ENCODE data around the gene TRIM39. TPM values are rescaled to one million over a fixed set of nuclear protein-coding genes. Genes with fewer than 3 reads are reported as not detected.

The TRIM39 gene
- total and polyA plus RNA-seq, 5 donors from 2014 or later: 5.2 to 39.2 (median 11.7) TPM

DNA sequence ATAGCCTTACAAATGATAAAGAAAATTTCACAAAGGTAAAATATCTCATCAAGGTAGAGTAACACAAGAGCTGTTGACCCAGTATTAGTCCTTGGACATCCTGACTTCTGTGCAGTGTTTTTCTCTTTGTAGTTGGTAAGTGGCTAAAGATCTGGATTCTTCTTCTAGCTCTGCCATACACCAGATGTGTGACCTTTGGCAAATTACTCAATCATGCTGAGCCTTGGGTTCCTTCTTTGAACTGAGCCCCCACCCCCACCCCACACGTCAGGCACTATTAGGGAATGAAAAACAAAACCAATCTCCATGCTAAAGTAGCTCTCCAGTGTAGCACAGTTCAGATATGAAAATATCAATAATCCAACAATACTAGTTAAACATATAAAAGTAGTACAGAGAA, 15.1 kb upstream of the TRIM39 start:
- no peak overlapping the region for H3K4me3 Mint-ChIP-seq
- peaks cover 0 to 1% (median 0%) of the 10 kb centered on the region in 7 donors for H3K9me3 Mint-ChIP-seq
- H3K36me3 Mint-ChIP-seq: peaks cover 61% of the 10 kb centered on the region
- H3K4me1 Mint-ChIP-seq: peaks cover 12 to 54% (median 38%) of the 10 kb centered on the region in 4 donors
- Histone ChIP-seq H3K27me3 (ENCODE audit: control insufficient read depth, insufficient read depth, low read length) (no peaks in the 10 kb centered on the region), H3K4me1 (ENCODE audit: control insufficient read depth, insufficient read depth, low read length, poor library complexity, severe bottlenecking) (no peaks in the 10 kb centered on the region), H3K4me3 (ENCODE audit: low read depth, low read length) (no peak overlapping the region), H3K36me3 (ENCODE audit: control insufficient read depth, insufficient read depth, low read length) (peaks cover 43% of the 10 kb centered on the region), H3K27ac (ENCODE audit: insufficient read depth, low read length, poor library complexity, severe bottlenecking) (no peak overlapping the region), H3K9me3 (ENCODE audit: control insufficient read depth in 2 of 2, low read length in 2 of 2) (no peaks in the 10 kb centered on the region)
- DNase-seq (no peak), ATAC-seq (ENCODE audit: low read depth in 2 of 2) (no peak)
- H3K27ac Mint-ChIP-seq: peak overlapping the region in 2 of 3 donors; percentile 0 to 5
- no peaks in the 10 kb centered on the region for H3K27me3 Mint-ChIP-seq

DNA sequence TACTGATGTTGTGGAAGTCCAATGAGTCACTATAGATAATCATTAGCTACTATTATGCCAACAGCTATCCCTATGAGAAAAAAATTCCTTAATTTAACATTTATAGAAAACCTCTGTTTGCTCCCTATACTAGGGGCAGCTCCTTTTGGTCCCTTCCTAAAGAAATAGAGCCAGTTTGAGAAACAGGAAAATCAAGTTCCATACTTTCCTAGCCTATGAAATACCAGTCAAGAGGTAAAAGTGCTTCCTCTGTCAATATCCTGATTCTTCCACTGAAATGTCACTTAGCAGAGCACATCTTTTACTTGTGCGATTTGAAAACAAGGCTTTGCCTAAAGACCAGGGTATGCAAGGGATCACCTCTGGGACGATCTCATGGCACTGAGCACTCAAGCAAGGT, 14.5 kb upstream of the TRIM39 start:
- no peak for ATAC-seq (ENCODE audit: low read depth in 2 of 2)
- peak overlapping the region in 1 of 3 donors; percentile 5 for H3K27ac Mint-ChIP-seq

GRCh38 chr6:30312676-30313321, 13.9 kb upstream of the TRIM39 start:
- Histone ChIP-seq H3K36me3 (ENCODE audit: control insufficient read depth, insufficient read depth, low read length) (peaks cover 41% of the 10 kb centered on the region), H3K9me3 (ENCODE audit: control insufficient read depth in 2 of 2, low read length in 2 of 2) (no peaks in the 10 kb centered on the region), H3K4me3 (ENCODE audit: low read depth, low read length) (no peak overlapping the region), H3K27me3 (ENCODE audit: control insufficient read depth, insufficient read depth, low read length) (no peaks in the 10 kb centered on the region), H3K27ac (ENCODE audit: insufficient read depth, low read length, poor library complexity, severe bottlenecking) (no peak overlapping the region), H3K4me1 (ENCODE audit: control insufficient read depth, insufficient read depth, low read length, poor library complexity, severe bottlenecking) (peaks cover 6% of the 10 kb centered on the region)
- Mint-ChIP-seq H3K9me3 (peaks cover 0 to 2% (median 0%) of the 10 kb centered on the region in 7 donors), H3K27ac (no peak overlapping the region), H3K27me3 (no peaks in the 10 kb centered on the region), H3K4me3 (peak overlapping the region in 1 of 4 donors; percentile 5), H3K4me1 (peaks cover 12 to 50% (median 41%) of the 10 kb centered on the region in 4 donors), H3K36me3 (peaks cover 58% of the 10 kb centered on the region)
- ATAC-seq (ENCODE audit: low read depth in 2 of 2) (no peak), DNase-seq (no peak)

More for the DNA sequence above, 14.5 kb upstream of the TRIM39 start:
- H3K9me3 Mint-ChIP-seq: peaks cover 0 to 1% (median 0%) of the 10 kb centered on the region in 7 donors
- Histone ChIP-seq H3K36me3 (ENCODE audit: control insufficient read depth, insufficient read depth, low read length) (peaks cover 41% of the 10 kb centered on the region), H3K4me3 (ENCODE audit: low read depth, low read length) (no peak overlapping the region), H3K27me3 (ENCODE audit: control insufficient read depth, insufficient read depth, low read length) (no peaks in the 10 kb centered on the region), H3K9me3 (ENCODE audit: control insufficient read depth in 2 of 2, low read length in 2 of 2) (no peaks in the 10 kb centered on the region), H3K27ac (ENCODE audit: insufficient read depth, low read length, poor library complexity, severe bottlenecking) (no peak overlapping the region), H3K4me1 (ENCODE audit: control insufficient read depth, insufficient read depth, low read length, poor library complexity, severe bottlenecking) (peaks cover 1% of the 10 kb centered on the region)
- no peak for DNase-seq
- no peaks in the 10 kb centered on the region for H3K27me3 Mint-ChIP-seq
- H3K4me3 Mint-ChIP-seq: peak overlapping the region in 1 of 4 donors; percentile 5
- H3K36me3 Mint-ChIP-seq: peaks cover 58% of the 10 kb centered on the region
- peaks cover 7 to 50% (median 36%) of the 10 kb centered on the region in 4 donors for H3K4me1 Mint-ChIP-seq

DNA sequence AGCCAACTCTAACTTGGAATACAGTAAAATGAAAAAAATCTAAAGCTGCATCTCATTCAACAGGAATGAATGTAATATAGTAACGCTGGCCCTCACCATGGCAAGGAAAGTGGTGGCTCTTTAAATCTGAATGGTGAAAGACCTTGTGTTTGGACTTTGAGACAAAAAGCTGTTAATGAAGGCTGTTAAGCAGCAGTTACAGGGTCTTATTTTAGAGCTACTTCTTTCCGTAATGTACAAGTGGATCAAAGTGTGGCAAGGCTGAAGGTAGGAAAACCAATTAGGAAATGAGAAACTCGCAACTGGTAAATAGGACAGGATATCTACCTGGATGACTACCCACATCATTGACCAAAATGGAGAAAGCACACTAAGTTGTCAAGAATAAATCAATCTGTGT, 11.6 kb upstream of the TRIM39 start:
- Mint-ChIP-seq H3K9me3 (peaks cover 0 to 2% (median 0%) of the 10 kb centered on the region in 7 donors), H3K36me3 (peaks cover 50% of the 10 kb centered on the region), H3K27ac (no peak overlapping the region), H3K4me1 (peaks cover 26 to 54% (median 50%) of the 10 kb centered on the region in 4 donors), H3K4me3 (no peak overlapping the region), H3K27me3 (no peaks in the 10 kb centered on the region)
- ATAC-seq (ENCODE audit: low read depth in 2 of 2) (no peak), DNase-seq (no peak)
- peaks cover 15% of the 10 kb centered on the region for H3K4me1 ChIP-seq (ENCODE audit: control insufficient read depth, insufficient read depth, low read length, poor library complexity, severe bottlenecking)
- peaks cover 39% of the 10 kb centered on the region for H3K36me3 ChIP-seq (ENCODE audit: control insufficient read depth, insufficient read depth, low read length)
- H3K27ac ChIP-seq (ENCODE audit: insufficient read depth, low read length, poor library complexity, severe bottlenecking): no peak overlapping the region
- H3K9me3 ChIP-seq (ENCODE audit: control insufficient read depth in 2 of 2, low read length in 2 of 2): no peaks in the 10 kb centered on the region
- H3K27me3 ChIP-seq (ENCODE audit: control insufficient read depth, insufficient read depth, low read length): no peaks in the 10 kb centered on the region
- H3K4me3 ChIP-seq (ENCODE audit: low read depth, low read length): no peak overlapping the region

DNA sequence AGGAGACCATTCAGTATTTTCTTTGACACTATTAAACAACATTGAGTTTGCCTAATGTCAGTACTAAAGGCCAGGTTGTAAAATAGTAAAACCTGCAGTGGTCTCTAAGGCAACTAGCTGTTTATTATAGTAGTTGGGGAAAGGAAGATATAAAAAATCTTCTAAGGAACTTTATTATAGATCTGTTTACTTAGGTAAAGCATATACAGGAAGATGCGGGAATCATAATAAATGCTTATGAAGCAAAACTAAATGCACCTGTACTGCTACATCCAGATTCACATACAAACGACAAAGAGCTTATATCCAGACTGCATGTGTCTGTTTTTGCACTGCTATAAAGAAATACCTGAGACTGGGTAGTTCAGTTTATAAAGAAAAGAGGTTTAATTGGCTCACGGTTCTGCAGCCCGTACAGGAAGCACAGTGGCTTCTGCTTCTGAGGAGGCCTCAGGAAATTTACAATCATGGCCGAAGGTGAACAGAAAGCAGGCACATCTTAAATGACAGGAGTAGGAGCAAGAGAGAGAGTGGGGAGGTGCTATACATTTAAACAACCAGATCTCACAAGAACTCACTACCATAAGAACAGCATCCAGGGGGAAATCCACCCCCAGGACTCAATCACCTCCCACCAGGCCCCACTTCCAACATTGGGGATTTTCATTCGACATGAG, 8.7 kb upstream of the TRIM39 start:
- Histone ChIP-seq H3K36me3 (ENCODE audit: control insufficient read depth, insufficient read depth, low read length) (peaks cover 33% of the 10 kb centered on the region), H3K4me3 (ENCODE audit: low read depth, low read length) (peak overlapping the region; percentile 23), H3K4me1 (ENCODE audit: control insufficient read depth, insufficient read depth, low read length, poor library complexity, severe bottlenecking) (peaks cover 35% of the 10 kb centered on the region), H3K9me3 (ENCODE audit: control insufficient read depth in 2 of 2, low read length in 2 of 2) (no peaks in the 10 kb centered on the region), H3K27ac (ENCODE audit: insufficient read depth, low read length, poor library complexity, severe bottlenecking) (no peak overlapping the region), H3K27me3 (ENCODE audit: control insufficient read depth, insufficient read depth, low read length) (no peaks in the 10 kb centered on the region)
- Mint-ChIP-seq H3K4me3 (peak overlapping the region in 3 of 4 donors; percentile 30 to 77 (median 51)), H3K9me3 (peaks cover 0 to 2% (median 0%) of the 10 kb centered on the region in 7 donors), H3K27me3 (no peaks in the 10 kb centered on the region), H3K4me1 (peaks cover 42 to 78% (median 63%) of the 10 kb centered on the region in 4 donors), H3K36me3 (peaks cover 43% of the 10 kb centered on the region), H3K27ac (peak overlapping the region; percentile 33 to 90 (median 61))
- ATAC-seq (ENCODE audit: low read depth in 2 of 2) (no peak), DNase-seq (peak in 1 of 3 donors; percentile 17)

- DNase-seq (no peak), ATAC-seq (ENCODE audit: low read depth in 2 of 2) (no peak)
- Histone ChIP-seq H3K27me3 (ENCODE audit: control insufficient read depth, insufficient read depth, low read length) (no peaks in the 10 kb centered on the region), H3K27ac (ENCODE audit: insufficient read depth, low read length, poor library complexity, severe bottlenecking) (no peak overlapping the region), H3K4me1 (ENCODE audit: control insufficient read depth, insufficient read depth, low read length, poor library complexity, severe bottlenecking) (peaks cover 43% of the 10 kb centered on the region), H3K9me3 (ENCODE audit: control insufficient read depth in 2 of 2, low read length in 2 of 2) (no peaks in the 10 kb centered on the region), H3K4me3 (ENCODE audit: low read depth, low read length) (no peak overlapping the region), H3K36me3 (ENCODE audit: control insufficient read depth, insufficient read depth, low read length) (peaks cover 22% of the 10 kb centered on the region)
- H3K36me3 Mint-ChIP-seq: peaks cover 30% of the 10 kb centered on the region
- peak overlapping the region in 2 of 4 donors; percentile 22 to 63 for H3K4me3 Mint-ChIP-seq
- H3K27ac Mint-ChIP-seq: peak overlapping the region in 1 of 3 donors; percentile 38
- peaks cover 0 to 2% (median 0%) of the 10 kb centered on the region in 7 donors for H3K9me3 Mint-ChIP-seq
- no peaks in the 10 kb centered on the region for H3K27me3 Mint-ChIP-seq
- H3K4me1 Mint-ChIP-seq: peaks cover 42 to 80% (median 64%) of the 10 kb centered on the region in 4 donors
These were observed 7.4 kb upstream of the TRIM39 start for GRCh38 chr6:30319146-30319835.

DNA sequence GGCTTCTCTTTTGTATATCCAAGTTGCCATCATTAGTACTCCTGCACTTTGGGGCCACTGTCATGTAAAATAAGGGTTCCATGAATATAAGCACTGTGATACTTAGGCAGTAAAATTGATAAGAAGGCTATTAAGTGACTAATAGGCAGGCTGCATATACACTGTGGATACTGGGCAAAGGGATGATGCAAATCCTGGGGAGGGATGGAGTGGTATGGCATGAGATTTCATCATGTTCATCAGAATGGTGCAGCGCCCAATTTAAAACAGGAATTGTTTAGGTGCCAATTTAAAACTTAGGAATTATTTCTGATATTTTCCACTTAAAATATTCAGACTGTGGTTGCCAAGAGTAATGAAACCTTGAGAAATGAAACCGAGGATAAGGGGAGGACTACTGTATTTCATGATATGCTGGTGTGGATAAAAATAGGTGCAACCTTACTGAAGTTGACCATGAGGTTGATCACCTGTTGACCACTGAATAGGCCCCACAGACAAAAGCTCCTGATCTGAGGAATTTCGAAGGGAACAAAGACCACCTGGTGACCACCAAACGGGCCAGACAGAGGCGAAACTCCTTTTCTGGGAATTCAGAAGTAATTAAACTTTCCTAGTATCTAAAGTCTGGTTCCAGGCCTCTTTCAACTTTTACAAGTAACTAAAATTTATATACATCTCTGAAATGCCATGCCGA, 4.9 kb upstream of the TRIM39 start:
- no peak overlapping the region for H3K4me3 ChIP-seq (ENCODE audit: low read depth, low read length)
- Mint-ChIP-seq H3K27me3 (peaks cover 7% of the 10 kb centered on the region), H3K4me1 (peaks cover 44 to 83% (median 68%) of the 10 kb centered on the region in 4 donors), H3K4me3 (peak overlapping the region; percentile 16 to 79 (median 72)), H3K9me3 (peaks cover 0 to 2% (median 0%) of the 10 kb centered on the region in 7 donors), H3K27ac (peak overlapping the region in 2 of 3 donors; percentile 17 to 74), H3K36me3 (peaks cover 12% of the 10 kb centered on the region)
- no peak overlapping the region for H3K27ac ChIP-seq (ENCODE audit: insufficient read depth, low read length, poor library complexity, severe bottlenecking)
- peaks cover 7% of the 10 kb centered on the region for H3K36me3 ChIP-seq (ENCODE audit: control insufficient read depth, insufficient read depth, low read length)
- peaks cover 64% of the 10 kb centered on the region for H3K4me1 ChIP-seq (ENCODE audit: control insufficient read depth, insufficient read depth, low read length, poor library complexity, severe bottlenecking)
- no peak for DNase-seq
- H3K9me3 ChIP-seq (ENCODE audit: control insufficient read depth in 2 of 2, low read length in 2 of 2): no peaks in the 10 kb centered on the region
- no peak for ATAC-seq (ENCODE audit: low read depth in 2 of 2)
- no peaks in the 10 kb centered on the region for H3K27me3 ChIP-seq (ENCODE audit: control insufficient read depth, insufficient read depth, low read length)
